HG03108 (cell line): ENCODE results near the gene VCAM1.
"Not testable (repeated sequence)": the region's sequence is repeated elsewhere in the genome, so short reads cannot be mapped to it uniquely, and the experiment has no call there.

Experiments
- ATAC-seq: cut with Tn5 transposase; IDR thresholded peaks from one replicate; pipeline ENCODE4 v1.9.1; 2021; ENCODE audit warnings: moderate library complexity; ENCODE audit not compliant: unreplicated experiment

VCAM1 gene, protein sequence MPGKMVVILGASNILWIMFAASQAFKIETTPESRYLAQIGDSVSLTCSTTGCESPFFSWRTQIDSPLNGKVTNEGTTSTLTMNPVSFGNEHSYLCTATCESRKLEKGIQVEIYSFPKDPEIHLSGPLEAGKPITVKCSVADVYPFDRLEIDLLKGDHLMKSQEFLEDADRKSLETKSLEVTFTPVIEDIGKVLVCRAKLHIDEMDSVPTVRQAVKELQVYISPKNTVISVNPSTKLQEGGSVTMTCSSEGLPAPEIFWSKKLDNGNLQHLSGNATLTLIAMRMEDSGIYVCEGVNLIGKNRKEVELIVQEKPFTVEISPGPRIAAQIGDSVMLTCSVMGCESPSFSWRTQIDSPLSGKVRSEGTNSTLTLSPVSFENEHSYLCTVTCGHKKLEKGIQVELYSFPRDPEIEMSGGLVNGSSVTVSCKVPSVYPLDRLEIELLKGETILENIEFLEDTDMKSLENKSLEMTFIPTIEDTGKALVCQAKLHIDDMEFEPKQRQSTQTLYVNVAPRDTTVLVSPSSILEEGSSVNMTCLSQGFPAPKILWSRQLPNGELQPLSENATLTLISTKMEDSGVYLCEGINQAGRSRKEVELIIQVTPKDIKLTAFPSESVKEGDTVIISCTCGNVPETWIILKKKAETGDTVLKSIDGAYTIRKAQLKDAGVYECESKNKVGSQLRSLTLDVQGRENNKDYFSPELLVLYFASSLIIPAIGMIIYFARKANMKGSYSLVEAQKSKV

GRCh38 chr1:100719490-100719889 is at the start of gene VCAM1:
TSS of gene VCAM1 (plus strand) at chr1:100719742. CDS start at chr1:100719861, 119 bp downstream.
- ATAC-seq: no peak

DNA sequence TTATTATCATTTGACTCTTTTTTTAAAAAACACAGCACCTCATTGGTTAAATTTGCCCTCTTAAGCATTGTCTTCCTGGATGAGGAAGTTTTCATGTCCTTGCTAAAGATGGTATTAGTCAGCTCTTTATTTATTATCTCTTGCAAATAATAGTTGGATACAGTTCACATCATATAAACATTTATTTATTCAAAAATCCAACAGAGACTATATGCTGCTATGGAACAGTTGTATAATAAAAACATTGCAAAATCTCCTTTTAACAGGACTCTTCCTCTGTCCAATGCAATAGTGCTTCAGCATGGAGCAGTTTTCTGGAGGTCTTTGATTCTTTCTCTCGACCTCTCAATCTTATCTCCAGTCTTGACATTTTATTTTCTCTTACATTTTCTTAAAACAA is 49.5 kb upstream of the VCAM1 start:
- no peak for ATAC-seq

DNA sequence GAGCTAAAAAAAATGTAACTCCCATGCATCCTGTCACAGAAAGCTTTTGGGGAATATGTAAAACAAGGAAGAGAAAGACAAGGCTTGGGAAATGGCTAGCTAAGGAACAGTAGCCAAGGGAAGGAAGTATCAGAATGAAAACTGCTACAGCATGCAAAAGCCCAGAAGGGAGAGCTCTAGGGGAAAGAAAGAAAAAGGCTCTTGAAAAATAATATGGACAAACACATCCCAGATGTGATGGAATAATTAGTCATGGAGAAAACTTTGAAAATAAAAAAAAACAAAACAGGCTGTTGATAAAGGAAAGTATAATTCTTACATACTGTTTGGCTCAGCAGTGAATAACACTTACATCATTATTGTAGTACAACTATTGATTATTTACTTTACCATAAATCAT is 47.9 kb upstream of the VCAM1 start:
- ATAC-seq: no peak

DNA sequence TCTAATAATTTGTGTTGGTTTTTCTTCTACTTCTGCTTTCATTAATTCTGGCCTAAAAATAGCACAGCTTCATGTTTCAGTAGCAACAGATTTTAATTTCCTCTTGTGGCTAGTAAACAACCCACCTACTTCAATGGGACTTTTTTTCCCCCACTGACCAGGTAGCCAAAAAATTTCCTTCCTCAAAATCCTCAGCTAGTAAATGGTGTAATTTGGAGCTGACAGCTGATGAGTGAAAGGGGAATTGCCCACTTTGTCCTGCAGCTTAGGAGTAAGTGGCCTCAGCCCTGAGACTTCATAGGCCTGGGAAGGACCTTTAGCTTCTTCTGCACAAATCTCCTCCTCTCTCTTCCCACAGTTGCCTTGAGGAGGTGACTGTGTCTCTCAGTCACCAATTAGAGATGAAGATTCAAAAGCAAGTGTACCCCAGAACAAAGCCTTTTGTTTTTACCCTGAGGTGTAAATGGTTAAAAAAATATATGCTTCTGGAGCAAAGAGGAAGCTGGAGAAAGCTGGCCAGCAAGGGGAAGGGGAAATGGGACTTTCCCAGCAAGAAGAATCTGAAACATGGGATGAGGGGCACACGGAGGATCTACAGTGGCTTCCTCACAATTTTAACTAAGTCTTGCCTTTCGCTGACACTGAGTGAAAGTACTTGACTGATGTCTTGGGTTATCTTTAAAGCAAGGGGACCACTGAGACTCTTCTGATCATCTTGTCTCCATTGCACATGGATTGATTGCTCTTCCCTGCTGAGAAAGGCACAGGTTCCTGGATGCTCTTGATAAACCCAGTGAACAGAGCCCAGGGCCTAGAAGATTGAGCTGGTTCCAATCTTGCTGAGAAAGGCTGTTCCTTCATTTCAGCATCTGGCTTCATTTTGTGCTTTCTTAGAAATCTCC is 35.8 kb upstream of the VCAM1 start:
- no peak for ATAC-seq

DNA sequence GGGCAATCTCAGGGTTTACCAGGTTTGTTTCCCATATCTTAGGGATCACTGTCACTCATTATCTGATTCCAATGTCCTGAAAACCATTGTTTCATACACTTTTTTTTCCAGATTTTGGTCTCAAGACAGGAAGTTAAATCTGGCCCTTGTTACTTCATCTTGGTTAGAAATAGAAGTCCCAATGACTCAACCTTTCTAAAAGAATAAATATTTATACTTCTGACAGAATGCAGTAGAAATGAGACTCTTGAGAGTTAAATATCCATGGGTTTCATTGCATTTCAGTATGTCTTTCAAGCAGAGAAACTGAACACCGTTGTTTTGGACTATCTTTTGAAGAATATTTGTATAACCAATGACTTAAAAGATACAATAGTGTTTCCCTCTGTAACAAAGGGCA is 19.8 kb upstream of the VCAM1 start:
- no peak for ATAC-seq

DNA sequence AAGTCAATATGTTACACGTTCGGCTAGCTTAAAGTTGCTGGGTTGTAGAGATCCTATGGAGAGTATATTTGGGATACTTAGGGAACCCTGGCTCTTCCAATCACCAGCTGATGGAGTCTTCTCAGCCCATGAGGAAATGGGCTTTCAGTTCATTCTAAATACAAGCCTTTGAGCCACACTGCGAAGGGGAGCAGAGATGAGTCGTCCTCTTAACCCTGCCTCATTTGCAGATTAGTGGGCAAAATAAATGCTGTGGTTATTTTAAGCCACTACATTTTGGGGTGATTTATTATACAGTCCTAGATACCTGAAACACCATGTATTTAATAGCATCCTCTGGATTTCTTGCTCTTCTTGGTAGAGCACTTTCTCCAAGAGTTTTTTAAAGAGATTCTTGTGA is 19.0 kb upstream of the VCAM1 start:
- no peak for ATAC-seq

GRCh38 chr1:100703052-100703451 is 16.5 kb upstream of the VCAM1 start:
- no peak for ATAC-seq

GRCh38 chr1:100703716-100704115 is 15.8 kb upstream of the VCAM1 start:
- ATAC-seq: no peak

GRCh38 chr1:100704473-100704872 is 15.1 kb upstream of the VCAM1 start:
- no peak for ATAC-seq

- no peak for ATAC-seq
Observed at GRCh38 chr1:100706296-100706695, 13.2 kb upstream of the VCAM1 start.

DNA sequence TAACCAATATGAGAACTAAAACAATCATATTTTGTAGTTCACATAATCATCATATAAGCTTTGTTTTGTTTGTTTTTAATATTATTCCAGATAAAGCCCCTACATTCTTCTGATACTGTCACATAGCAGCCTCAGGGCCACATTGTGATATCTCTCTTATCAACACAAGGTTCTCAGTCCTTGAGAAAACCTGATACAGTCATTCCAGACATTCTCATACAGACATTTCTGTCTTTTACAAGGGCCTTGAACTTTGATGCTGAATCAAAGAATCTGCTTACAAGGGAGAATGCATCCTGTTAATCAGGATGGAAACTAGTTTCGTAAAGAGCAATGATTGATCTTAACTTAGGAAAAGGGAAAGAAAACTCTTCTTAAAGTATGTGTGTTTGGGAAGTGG is 12.7 kb upstream of the VCAM1 start:
- ATAC-seq: no peak

DNA sequence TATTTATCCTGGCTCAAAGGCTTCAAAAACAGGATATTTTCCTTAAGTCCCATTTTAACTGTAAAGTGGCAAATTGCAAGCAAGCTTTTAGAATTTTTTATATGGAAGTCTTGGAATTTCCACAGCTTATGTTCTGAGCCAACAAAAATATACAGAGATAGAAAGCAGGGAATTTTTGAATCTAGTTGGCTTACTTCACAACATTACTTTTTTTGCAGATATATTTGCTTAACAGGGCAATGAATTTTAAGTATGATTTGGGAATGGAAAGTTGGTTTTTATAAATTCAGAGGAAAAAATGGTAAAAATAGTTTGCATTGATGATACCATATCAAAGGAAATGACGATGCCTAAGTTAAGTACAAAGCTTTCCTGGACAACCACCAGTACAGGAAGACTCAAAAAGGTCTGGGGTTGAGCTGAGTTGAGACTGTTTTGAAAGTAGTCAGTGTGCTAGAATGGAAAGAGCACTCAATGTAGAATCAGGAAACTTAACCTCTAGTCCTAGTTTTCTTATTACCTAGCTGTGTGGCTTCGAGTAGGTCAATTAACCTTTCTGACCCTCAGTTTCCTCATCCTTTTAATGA is 11.0 kb upstream of the VCAM1 start:
- no peak for ATAC-seq

GRCh38 chr1:100710906-100711682 is 8.4 kb upstream of the VCAM1 start:
- no peak for ATAC-seq

GRCh38 chr1:100713027-100713426 is 6.5 kb upstream of the VCAM1 start:
- ATAC-seq: not testable (repeated sequence)

- ATAC-seq: no peak
Observed at GRCh38 chr1:100713626-100714025, 5.9 kb upstream of the VCAM1 start.

GRCh38 chr1:100714599-100714998 is 4.9 kb upstream of the VCAM1 start:
- no peak for ATAC-seq

- ATAC-seq: no peak
Observed at GRCh38 chr1:100717218-100717617, 2.3 kb upstream of the VCAM1 start.

DNA sequence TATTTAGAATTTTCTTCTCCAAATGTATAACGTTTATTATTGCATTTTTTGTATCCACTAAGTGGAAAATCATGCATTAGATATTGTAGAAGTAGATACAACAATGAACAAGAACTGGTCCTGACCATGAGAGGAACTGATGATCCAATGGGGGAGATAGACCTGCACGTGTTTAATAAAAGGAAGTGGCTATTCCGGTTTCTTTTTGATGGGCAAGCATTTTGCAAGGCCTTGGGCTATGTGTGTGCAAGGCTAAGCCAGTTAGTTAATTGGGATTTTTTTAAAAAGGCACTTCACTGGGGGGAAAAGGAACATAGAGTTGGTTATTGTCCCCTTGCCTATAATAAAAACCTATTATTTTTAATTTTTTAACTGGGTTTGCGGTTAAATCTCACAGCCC is 961 bp upstream of the VCAM1 start:
- no peak for ATAC-seq

DNA sequence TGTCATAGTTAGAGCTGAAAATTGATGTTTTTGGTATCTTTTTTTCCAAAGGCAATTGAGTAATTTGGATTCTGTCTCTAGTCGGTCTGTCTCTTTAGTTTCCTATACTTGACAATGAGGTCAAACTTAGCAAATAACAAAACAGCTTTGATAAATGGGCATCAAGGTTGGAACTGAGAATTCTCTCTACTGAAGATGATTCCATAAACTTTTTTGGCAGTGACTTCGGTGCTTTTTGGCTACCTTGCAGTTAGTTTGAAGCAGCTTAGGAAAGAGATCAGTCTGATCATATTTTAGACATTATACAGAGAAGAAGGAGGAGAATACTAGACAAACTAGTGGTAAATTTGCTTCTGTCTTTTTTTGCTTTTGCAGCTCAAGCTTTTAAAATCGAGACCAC is 559 bp downstream of the VCAM1 start:
- ATAC-seq: no peak

GRCh38 chr1:100720751-100721150 is 1.2 kb downstream of the VCAM1 start:
- no peak for ATAC-seq
